Measurements from ENCODE around the gene DNASE1L3. TPM values are rescaled to one million over a fixed set of nuclear protein-coding genes. Genes with fewer than 3 reads are reported as not detected.

The DNASE1L3 gene
- total and polyA plus RNA-seq, 2 experiments from 2014 or later = not detected

GRCh38 chr3:58231666-58232065, 20.9 kb upstream of the DNASE1L3 start:
- Mint-ChIP-seq H3K36me3 (ENCODE audit: low read depth) (no peaks in the 10 kb centered on the region), H3K27me3 (ENCODE audit: insufficient read depth, low read depth, poor library complexity) (peaks cover 15% of the 10 kb centered on the region), H3K4me1 (peaks cover 4% of the 10 kb centered on the region), H3K4me3 (no peak overlapping the region), H3K27ac (no peak overlapping the region), H3K9me3 (no peaks in the 10 kb centered on the region)
- Histone ChIP-seq H3K27me3 (ENCODE audit: insufficient read depth) (peaks cover 27% of the 10 kb centered on the region), H3K9me2 (ENCODE audit: insufficient read depth) (no peaks in the 10 kb centered on the region), H3K36me3 (ENCODE audit: insufficient read depth) (no peaks in the 10 kb centered on the region), H3K4me1 (ENCODE audit: insufficient read depth) (0 out of 2 replicates have a peak, but pooled peaks cover 4% of the 10 kb centered on the region), H3K79me2 (replicated peaks; ENCODE audit: insufficient read depth) (no peaks in the 10 kb centered on the region), H2AFZ (no peak overlapping the region), H3F3A (replicated peaks; ENCODE audit: low read depth) (no peaks in the 10 kb centered on the region; the same call in 1 of the 2 replicates), H3K27ac (ENCODE audit: low read depth) (no peak overlapping the region), H4K20me1 (replicated peaks; ENCODE audit: insufficient read depth) (no peaks in the 10 kb centered on the region), H3K4me3 (no peak overlapping the region), H3K4me2 (no peak overlapping the region)
- TF ChIP-seq JUNB (IDR thresholded peaks at IDR 0.05; ENCODE audit: unreplicated experiment) = no peak
- TF ChIP-seq EZH2 (IDR thresholded peaks at IDR 0.05; ENCODE audit: low read depth, unreplicated experiment) = no peak
- TF ChIP-seq NANOG (IDR thresholded peaks at IDR 0.05; ENCODE audit: borderline replicate concordance) = no peak
- TF ChIP-seq REST (IDR thresholded peaks at IDR 0.05; ENCODE audit: unreplicated experiment) = no peak
- no peak for TF ChIP-seq CREB1 (CRISPR knock-in tag; IDR thresholded peaks at IDR 0.05; ENCODE audit: low read depth)
- TF ChIP-seq STAT1 (IDR thresholded peaks at IDR 0.05; ENCODE audit: unreplicated experiment) = no peak
- TF ChIP-seq EZH2phosphoT487 (IDR thresholded peaks at IDR 0.05; ENCODE audit: unreplicated experiment) = no peak
- no peak for TF ChIP-seq POLR2AphosphoS5 (IDR thresholded peaks at IDR 0.05; ENCODE audit: low read depth)
- no peak for TF ChIP-seq ZNF114 (CRISPR knock-in tag; IDR thresholded peaks at IDR 0.05)
- TF ChIP-seq ETS1 (IDR thresholded peaks at IDR 0.05) = no peak
- TF ChIP-seq CTCF (conservative IDR thresholded peaks at IDR 0.05; ENCODE audit: low read depth in 2 of 2) = no peak
- TF ChIP-seq ZNF462 (CRISPR knock-in tag; IDR thresholded peaks at IDR 0.05) = no peak
- no peak for TF ChIP-seq ZNF331 (CRISPR knock-in tag; IDR thresholded peaks at IDR 0.05; ENCODE audit: low read depth)
- DNase-seq (ENCODE audit: low spot score) = no peak
- no peak for ATAC-seq

All from GM23338 (cell line).